GM10847 (cell line): ENCODE data around the gene ERN1.

ENCODE experiments used
- POLR2A ChIP-seq: IDR thresholded peaks from 2 replicates; pipeline ENCODE4 v1.6.1; 2011; ENCODE audit not compliant: insufficient read length; ENCODE audit errors: extremely low read depth

Gene ERN1

GRCh38 chr17:64070213-64070612 is 59.7 kb downstream of the ERN1 start:
- no peak for TF ChIP-seq POLR2A

- TF ChIP-seq POLR2A, result no peak
Observed at GRCh38 chr17:64069143-64069542, 60.8 kb downstream of the ERN1 start.

- TF ChIP-seq POLR2A, result no peak
Observed at GRCh38 chr17:64067657-64068056, 62.3 kb downstream of the ERN1 start.

DNA sequence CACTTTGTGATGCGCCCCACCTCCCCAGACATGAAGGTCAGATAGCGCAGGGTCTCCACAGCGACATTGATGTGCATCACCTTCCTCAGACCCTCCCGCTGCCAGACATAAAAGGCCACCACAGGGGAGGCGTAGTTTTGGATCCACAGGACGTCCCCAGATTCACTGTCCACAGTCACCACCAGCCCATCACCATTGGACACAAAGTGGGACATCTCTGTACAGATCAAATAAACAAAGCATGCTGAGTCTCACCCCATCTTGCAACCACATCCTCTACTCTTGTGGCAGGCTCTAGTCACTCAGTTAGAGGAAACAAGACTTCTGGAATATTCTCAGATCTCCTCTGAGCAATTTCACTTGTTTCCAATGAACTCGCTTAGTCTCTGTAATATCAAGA is 63.2 kb downstream of the ERN1 start:
- TF ChIP-seq POLR2A, result no peak

DNA sequence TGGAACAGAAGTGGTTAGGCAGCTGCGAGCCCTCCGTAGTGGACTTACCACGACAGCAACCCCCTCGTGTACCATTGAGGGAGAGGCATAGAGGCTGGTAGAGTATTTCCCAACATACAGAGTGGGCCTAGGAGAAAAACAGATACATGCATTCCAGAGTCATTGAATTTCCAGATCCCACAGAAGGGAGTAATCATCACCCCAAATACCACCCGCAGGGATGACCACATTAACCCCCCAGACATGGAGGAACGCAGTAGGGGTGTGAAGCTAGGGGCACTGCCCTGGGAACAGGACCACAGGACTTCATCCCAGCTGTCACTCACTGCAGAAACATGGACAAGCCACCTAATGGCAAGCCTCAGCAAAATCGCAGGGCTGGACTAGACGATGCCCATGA is 64.8 kb downstream of the ERN1 start:
- no peak for TF ChIP-seq POLR2A

GRCh38 chr17:64064331-64064730 is 65.6 kb downstream of the ERN1 start:
- no peak for TF ChIP-seq POLR2A

DNA sequence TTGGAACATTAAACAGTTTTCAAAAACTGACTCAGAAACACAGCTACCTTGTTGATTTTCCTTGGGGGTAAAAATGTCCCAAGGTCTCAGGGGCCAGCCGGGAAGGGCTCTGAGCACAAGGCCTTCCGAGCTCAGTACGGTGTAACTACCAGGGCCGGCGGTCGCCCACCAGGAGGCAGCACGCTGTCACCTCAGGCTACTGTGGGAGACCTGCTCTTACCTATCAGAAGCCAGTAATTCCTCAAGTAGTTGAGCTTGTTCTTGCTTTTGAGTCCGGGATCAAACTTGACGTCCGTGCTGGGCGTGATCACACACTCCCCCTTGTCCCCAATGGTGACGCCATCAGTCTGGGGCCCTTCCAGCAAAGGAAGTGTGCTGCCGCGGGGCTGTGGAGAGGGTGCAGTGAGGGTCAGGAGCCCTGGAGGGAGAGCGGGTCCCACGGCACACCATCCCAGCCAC is 66.1 kb downstream of the ERN1 start:
- no peak for TF ChIP-seq POLR2A

DNA sequence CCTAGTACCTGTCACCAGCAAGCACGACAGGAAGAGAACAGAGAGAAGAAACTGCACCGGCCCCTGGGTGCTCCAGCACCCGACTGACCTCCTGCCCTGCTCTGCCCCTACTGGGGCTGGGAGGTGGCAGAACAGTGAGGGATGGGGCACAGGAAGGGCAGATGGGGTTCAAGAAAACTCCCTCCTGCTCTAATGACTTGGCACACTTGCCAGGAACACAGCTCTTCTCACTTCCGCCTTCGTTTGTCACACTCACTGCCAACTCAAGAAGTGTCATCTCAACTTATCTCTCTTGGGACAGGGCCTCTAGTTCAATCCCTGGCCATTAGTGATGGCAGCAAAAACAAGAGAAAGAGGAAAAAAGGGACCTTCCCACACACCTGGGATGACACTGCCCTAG is 66.9 kb downstream of the ERN1 start:
- no peak for TF ChIP-seq POLR2A

GRCh38 chr17:64061178-64061898 is 68.6 kb downstream of the ERN1 start:
- no peak for TF ChIP-seq POLR2A

- TF ChIP-seq POLR2A, result no peak
Observed at GRCh38 chr17:64060331-64060730, 69.6 kb downstream of the ERN1 start.

GRCh38 chr17:64059756-64060155 is 70.2 kb downstream of the ERN1 start:
- no peak for TF ChIP-seq POLR2A

GRCh38 chr17:64058621-64059020 is 71.3 kb downstream of the ERN1 start:
- TF ChIP-seq POLR2A, result no peak

GRCh38 chr17:64057701-64058263 is 72.2 kb downstream of the ERN1 start:
- no peak for TF ChIP-seq POLR2A

- TF ChIP-seq POLR2A, result no peak
Observed at GRCh38 chr17:64056269-64057005, 73.5 kb downstream of the ERN1 start.

DNA sequence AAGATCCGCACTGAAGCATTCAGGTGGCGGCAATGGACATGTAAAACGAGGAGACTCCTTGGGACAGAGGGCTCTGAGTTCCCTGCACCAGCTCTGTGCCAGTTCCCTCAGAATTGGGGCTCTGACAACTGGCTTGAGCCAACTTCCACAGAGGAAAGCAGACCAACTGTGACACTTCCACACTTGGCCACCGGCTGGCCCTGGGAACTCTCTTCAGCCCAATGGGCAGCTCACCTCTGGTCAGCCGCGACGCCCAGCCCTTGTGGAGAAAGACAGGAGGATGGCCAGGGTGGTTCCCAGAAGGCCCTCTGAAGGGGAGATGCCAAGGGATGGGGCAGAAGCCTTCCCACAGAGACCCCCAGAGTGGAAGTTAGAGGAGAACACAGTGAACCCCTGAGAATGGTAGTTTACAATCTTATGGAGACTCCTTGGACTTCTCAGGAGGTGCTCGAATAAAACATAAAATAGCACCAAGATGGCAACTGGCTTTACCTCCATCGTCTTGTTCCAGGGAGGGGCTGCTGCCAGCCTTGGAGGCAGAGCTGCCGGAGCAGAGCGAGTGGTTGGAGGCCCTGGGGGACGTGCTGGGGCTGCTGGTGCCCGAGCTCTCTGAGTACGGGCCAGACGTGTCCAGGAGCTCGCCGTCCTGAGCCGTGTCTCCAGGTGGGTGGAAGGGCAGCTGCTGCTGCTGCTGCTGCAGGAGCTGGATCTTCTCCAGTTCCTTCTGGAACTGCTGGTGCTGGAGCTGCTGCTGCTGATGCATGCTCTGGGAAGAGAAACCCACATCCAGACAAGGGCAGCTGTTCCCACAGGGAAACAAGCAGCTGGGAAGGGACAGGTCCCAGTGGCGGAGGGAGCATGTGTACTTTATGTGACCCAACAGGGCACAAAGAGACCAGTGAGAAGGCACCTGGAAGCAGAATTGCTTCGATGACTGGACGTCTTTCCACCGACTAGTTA is 74.5 kb downstream of the ERN1 start:
- no peak for TF ChIP-seq POLR2A
